Mucosa of gallbladder (tissue), 1 donor: ENCODE data around the gene TNNC2. TPM values are rescaled to one million over a fixed set of nuclear protein-coding genes. Genes with fewer than 3 reads are reported as not detected.
"Not testable (repeated sequence)": the region's sequence is repeated elsewhere in the genome, so short reads cannot be mapped to it uniquely, and the experiment has no call there.

Experiments
- DNase-seq: peaks from one replicate; pipeline ENCODE4 v3.0.0-alpha.2; 2020; ENCODE audit warnings: low spot score
- total RNA-seq: library from RNA; stranded (reverse); gene quantifications from one replicate; pipeline ENCODE4 v1.2.1, GENCODE V29; 2021
- donor health status: DM: no; HTN: no; CAD: no.

The TNNC2 gene
- total RNA-seq = 0.81 TPM

- no peak for DNase-seq
These were observed at the start of gene TNNC2 for GRCh38 chr20:45827030-45827652. Gene TNNC2 (minus strand): TSS chr20:45827312. CDS start chr20:45827248, 64 bp downstream.

GRCh38 chr20:45874576-45874975 is 47.5 kb upstream of the TNNC2 start:
- DNase-seq = no peak

- DNase-seq = not testable (repeated sequence)
These were observed 47.0 kb upstream of the TNNC2 start for GRCh38 chr20:45874104-45874481.

- no peak for DNase-seq
These were observed 46.4 kb upstream of the TNNC2 start for GRCh38 chr20:45873409-45874103.

- no peak for DNase-seq
These were observed 45.5 kb upstream of the TNNC2 start for GRCh38 chr20:45872626-45873025.

GRCh38 chr20:45867819-45868176 is 40.7 kb upstream of the TNNC2 start:
- DNase-seq = no peak

- DNase-seq = no peak
These were observed 40.2 kb upstream of the TNNC2 start for GRCh38 chr20:45867136-45867818.

GRCh38 chr20:45866454-45866853 is 39.3 kb upstream of the TNNC2 start:
- DNase-seq = no peak

- no peak for DNase-seq
These were observed 36.7 kb upstream of the TNNC2 start for GRCh38 chr20:45863543-45864470.

GRCh38 chr20:45861221-45862075 is 34.3 kb upstream of the TNNC2 start:
- DNase-seq = no peak

- no peak for DNase-seq
These were observed 33.6 kb upstream of the TNNC2 start for GRCh38 chr20:45860560-45861220.

GRCh38 chr20:45859916-45860315 is 32.8 kb upstream of the TNNC2 start:
- DNase-seq = no peak

- no peak for DNase-seq
These were observed 30.7 kb upstream of the TNNC2 start for GRCh38 chr20:45857882-45858216.

- DNase-seq = peak; percentile 100
These were observed 30.2 kb upstream of the TNNC2 start, which contains the start of the genes ACOT8 and ZSWIM3 for GRCh38 chr20:45857114-45857881. Gene ACOT8 (minus strand): TSS chr20:45857392. CDS start chr20:45857315, 77 bp downstream. Gene ZSWIM3 (plus strand): TSS chr20:45857614. CDS start chr20:45857826, 212 bp downstream.

- no peak for DNase-seq
These were observed 26.4 kb upstream of the TNNC2 start for GRCh38 chr20:45853484-45853883.

- no peak for DNase-seq
These were observed 25.2 kb upstream of the TNNC2 start for GRCh38 chr20:45852326-45852725.

- DNase-seq = no peak
These were observed 24.4 kb upstream of the TNNC2 start for GRCh38 chr20:45851501-45851900.

- DNase-seq = no peak
These were observed 23.8 kb upstream of the TNNC2 start for GRCh38 chr20:45850926-45851325.

- DNase-seq = no peak
These were observed 23.1 kb upstream of the TNNC2 start for GRCh38 chr20:45850238-45850637.
